ENCODE measurements around the gene C1orf174. TPM values are rescaled to one million over a fixed set of nuclear protein-coding genes. Genes with fewer than 3 reads are reported as not detected.
"Not testable (repeated sequence)": the region's sequence is repeated elsewhere in the genome, so short reads cannot be mapped to it uniquely, and the experiment has no call there.

Gene C1orf174
- total and polyA plus RNA-seq, 8 donors = 6.7 to 11.6 (median 9.2) TPM

DNA sequence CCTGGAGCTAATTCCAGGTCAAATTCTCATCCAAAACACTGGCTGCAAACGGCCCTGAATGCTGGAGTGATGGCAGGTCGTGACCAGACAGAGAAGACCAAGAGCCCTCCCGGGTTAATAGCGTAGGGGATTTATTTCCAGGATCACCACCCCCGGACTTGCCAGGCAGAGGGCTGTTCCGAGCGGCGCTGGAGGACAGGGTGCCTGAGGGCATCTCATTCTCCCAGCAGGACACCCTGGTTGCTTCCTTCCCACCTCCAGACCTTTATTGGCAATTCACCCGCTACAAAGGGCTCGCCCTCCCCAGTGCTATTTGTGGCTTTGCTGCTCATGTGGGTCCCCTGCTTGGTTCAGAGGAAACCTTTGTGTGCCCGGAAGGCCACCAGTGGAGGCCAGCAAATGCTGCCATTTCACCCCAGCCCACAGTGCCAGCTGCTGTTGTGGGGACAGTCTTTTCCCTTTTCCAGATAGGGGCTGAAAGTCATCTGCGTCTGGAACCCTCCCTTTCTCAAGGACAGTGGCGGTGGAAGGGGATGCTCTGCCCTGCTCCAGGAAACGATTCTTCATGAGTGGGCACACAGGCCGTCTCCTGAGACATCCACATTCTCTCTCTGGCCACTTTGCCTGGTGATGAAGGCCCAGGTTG lies 19.0 kb upstream of the C1orf174 start:
- H3K4me1 ChIP-seq = no peaks in the 10 kb centered on the region
- H3K4me3 ChIP-seq = no peak overlapping the region
- FAIRE-seq (no peak), ATAC-seq (no peak), DNase-seq (peak in 1 of 6 donors; percentile 49)
- no peaks in the 10 kb centered on the region for H3K36me3 ChIP-seq
- no peak overlapping the region for H3K27ac ChIP-seq
- WGBS, 2 donors = 63% methylated on average over 15 of the region's 15 CpGs
- no peaks in the 10 kb centered on the region for H3K27me3 ChIP-seq
- H3K9me3 ChIP-seq = no peaks in the 10 kb centered on the region
- TF ChIP-seq, protein P1, sequence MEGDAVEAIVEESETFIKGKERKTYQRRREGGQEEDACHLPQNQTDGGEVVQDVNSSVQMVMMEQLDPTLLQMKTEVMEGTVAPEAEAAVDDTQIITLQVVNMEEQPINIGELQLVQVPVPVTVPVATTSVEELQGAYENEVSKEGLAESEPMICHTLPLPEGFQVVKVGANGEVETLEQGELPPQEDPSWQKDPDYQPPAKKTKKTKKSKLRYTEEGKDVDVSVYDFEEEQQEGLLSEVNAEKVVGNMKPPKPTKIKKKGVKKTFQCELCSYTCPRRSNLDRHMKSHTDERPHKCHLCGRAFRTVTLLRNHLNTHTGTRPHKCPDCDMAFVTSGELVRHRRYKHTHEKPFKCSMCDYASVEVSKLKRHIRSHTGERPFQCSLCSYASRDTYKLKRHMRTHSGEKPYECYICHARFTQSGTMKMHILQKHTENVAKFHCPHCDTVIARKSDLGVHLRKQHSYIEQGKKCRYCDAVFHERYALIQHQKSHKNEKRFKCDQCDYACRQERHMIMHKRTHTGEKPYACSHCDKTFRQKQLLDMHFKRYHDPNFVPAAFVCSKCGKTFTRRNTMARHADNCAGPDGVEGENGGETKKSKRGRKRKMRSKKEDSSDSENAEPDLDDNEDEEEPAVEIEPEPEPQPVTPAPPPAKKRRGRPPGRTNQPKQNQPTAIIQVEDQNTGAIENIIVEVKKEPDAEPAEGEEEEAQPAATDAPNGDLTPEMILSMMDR (IDR thresholded peaks at IDR 0.05) = no peak
- intact Hi-C loops (cut with DNase I) = loop anchor here in 1 of 3 donors (10.0 kb wide), 1 partner anchor 1826 kb away; no protein-coding TSS in a partner anchor

DNA sequence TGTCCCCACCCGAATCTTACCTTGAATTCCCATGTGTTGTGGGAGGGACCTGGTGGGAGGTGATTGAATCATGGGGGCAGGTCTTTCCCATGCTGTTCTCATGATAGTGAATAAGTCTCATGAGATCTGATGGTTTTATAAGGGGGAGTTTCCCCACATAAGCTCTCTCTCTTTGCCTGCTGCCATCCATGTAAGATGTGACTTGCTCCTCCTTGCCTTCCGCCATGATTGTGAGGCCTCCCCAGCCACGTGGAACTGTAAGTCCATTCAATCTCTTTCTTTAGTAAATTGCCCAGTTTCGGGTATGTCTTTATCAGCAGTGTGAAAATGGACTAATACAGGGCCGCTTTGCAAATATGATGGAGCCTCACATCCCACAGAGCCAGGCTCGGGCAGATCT lies 18.3 kb upstream of the C1orf174 start:
- not testable (repeated sequence) for ATAC-seq
- 71 to 75% methylated on average over 6 of the region's 6 CpGs for WGBS, 2 donors
- intact Hi-C loops (cut with DNase I) = loop anchor here in 1 of 3 donors (10.0 kb wide), 1 partner anchor 1826 kb away; no protein-coding TSS in a partner anchor

GRCh38 chr1:3917761-3918160 lies 17.7 kb upstream of the C1orf174 start:
- no peaks in the 10 kb centered on the region for H3K36me3 ChIP-seq
- no peaks in the 10 kb centered on the region for H3K9me3 ChIP-seq
- no peaks in the 10 kb centered on the region for H3K27me3 ChIP-seq
- no peak for FAIRE-seq
- 71 to 72% methylated on average over 8 of the region's 8 CpGs for WGBS, 2 donors
- no peak overlapping the region for H3K4me3 ChIP-seq
- TF ChIP-seq, protein P1 (IDR thresholded peaks at IDR 0.05) = no peak
- intact Hi-C loops (cut with DNase I) = loop anchor here in 1 of 3 donors (10.0 kb wide), 1 partner anchor 1827 kb away; no protein-coding TSS in a partner anchor
- no peak for ATAC-seq
- no peaks in the 10 kb centered on the region for H3K4me1 ChIP-seq
- no peak overlapping the region for H3K27ac ChIP-seq
- DNase-seq = peak in 1 of 6 donors; percentile 47

More for the DNA sequence above, 18.3 kb upstream of the C1orf174 start:
- H3K4me1 ChIP-seq, H3K9me3 ChIP-seq, H3K4me3 ChIP-seq, H3K27ac ChIP-seq, H3K36me3 ChIP-seq, FAIRE-seq, H3K27me3 ChIP-seq: not testable (repeated sequence)
- DNase-seq = peak in 1 of 6 donors; percentile 2

- WGBS, 2 donors = 62 to 73% methylated on average over 15 of the region's 15 CpGs
- Histone ChIP-seq H3K9me3 (no peaks in the 10 kb centered on the region), H3K27me3 (no peaks in the 10 kb centered on the region), H3K27ac (no peak overlapping the region), H3K36me3 (no peaks in the 10 kb centered on the region), H3K4me1 (no peaks in the 10 kb centered on the region), H3K4me3 (no peak overlapping the region)
- DNase-seq = peak in 1 of 6 donors; percentile 21
- TF ChIP-seq, protein P1 (IDR thresholded peaks at IDR 0.05) = no peak
- FAIRE-seq = no peak
- no peak for ATAC-seq
- intact Hi-C loops (cut with DNase I) = loop anchor here in 1 of 3 donors (10.0 kb wide), 1 partner anchor 1829 kb away; no protein-coding TSS in a partner anchor
Measured at GRCh38 chr1:3915551-3916121, 15.6 kb upstream of the C1orf174 start.

DNA sequence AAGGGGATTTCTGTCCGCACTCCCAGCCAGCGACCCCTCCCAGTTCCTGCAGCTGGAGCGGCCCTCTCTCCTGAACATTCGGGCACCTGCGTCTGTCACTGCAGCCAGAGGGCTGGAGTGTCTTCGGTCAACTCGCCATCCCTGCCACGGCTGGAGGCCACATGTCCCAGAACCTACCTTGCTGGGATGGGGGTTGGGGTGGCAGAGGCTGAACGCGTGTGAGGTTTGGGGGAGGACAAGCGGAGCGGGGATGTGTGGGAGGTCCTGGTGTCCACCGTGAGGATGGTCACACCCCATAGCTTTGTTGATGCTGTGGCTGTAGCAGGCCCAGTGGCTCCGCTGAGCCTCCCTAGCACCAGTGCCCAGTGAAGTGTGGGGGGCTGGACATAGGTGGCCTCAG lies 14.8 kb upstream of the C1orf174 start:
- 80 to 86% methylated on average over 14 of the region's 14 CpGs for WGBS, 2 donors
- TF ChIP-seq, protein P1 (IDR thresholded peaks at IDR 0.05) = no peak
- Histone ChIP-seq H3K27ac (no peak overlapping the region), H3K4me3 (no peak overlapping the region), H3K4me1 (no peaks in the 10 kb centered on the region), H3K36me3 (no peaks in the 10 kb centered on the region), H3K9me3 (no peaks in the 10 kb centered on the region), H3K27me3 (no peaks in the 10 kb centered on the region)
- ATAC-seq (no peak), DNase-seq (peak in 1 of 6 donors; percentile 45), FAIRE-seq (no peak)
- intact Hi-C loops (cut with DNase I) = loop anchor here in 1 of 3 donors (10.0 kb wide), 1 partner anchor 1830 kb away; no protein-coding TSS in a partner anchor

Measured in pancreas (tissue), 10 donors.